Measurements from ENCODE around the gene NXPH4. TPM values are rescaled to one million over a fixed set of nuclear protein-coding genes. Genes with fewer than 3 reads are reported as not detected.

Gene NXPH4
- total RNA-seq, 1 experiment from 2014 or later: 2.8 TPM

- DNase-seq (ENCODE audit: low spot score): no peak
These were observed 32.5 kb upstream of the NXPH4 start for GRCh38 chr12:57183939-57184725.

GRCh38 chr12:57185403-57185802 is 31.2 kb upstream of the NXPH4 start:
- no peak for DNase-seq (ENCODE audit: low spot score)

GRCh38 chr12:57185906-57186508 is 30.6 kb upstream of the NXPH4 start:
- no peak for DNase-seq (ENCODE audit: low spot score)

GRCh38 chr12:57187222-57188089 is 29.1 kb upstream of the NXPH4 start:
- no peak for DNase-seq (ENCODE audit: low spot score)

- no peak for DNase-seq (ENCODE audit: low spot score)
These were observed 28.5 kb upstream of the NXPH4 start for GRCh38 chr12:57188090-57188425.

- DNase-seq (ENCODE audit: low spot score): no peak
These were observed 26.6 kb upstream of the NXPH4 start for GRCh38 chr12:57190037-57190436.

DNA sequence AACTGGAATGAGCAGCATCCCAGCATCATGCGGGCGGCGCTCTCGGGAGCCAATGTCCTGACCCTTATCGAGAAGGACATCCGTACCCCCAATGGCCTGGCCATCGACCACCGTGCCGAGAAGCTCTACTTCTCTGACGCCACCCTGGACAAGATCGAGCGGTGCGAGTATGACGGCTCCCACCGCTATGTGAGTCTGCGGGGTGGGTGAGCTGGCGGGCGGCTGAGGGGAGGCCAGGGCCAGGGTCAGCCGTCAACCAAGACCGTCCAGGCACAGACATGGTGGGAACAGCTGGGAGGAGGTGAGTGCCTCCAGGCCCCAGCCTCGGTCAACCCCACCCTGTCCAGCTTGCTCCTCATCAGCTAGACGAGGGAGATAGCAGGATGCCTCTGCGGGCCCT is 25.8 kb upstream of the NXPH4 start:
- no peak for DNase-seq (ENCODE audit: low spot score)

- no peak for DNase-seq (ENCODE audit: low spot score)
These were observed 25.2 kb upstream of the NXPH4 start for GRCh38 chr12:57191410-57191809.

DNA sequence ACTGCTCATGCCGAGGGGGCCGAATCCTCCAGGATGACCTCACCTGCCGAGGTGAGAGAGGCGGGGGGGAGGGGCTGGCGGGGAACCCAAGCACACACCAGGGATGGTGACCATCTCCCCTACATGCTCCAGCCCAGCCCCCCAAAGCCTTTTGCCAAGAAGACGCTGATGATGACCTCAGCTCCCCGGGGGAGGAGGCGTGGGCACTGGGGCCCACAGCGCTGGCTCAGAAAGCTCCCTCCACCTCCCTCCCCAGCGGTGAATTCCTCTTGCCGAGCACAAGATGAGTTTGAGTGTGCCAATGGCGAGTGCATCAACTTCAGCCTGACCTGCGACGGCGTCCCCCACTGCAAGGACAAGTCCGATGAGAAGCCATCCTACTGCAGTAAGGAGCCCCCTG is 23.7 kb upstream of the NXPH4 start:
- no peak for DNase-seq (ENCODE audit: low spot score)

DNA sequence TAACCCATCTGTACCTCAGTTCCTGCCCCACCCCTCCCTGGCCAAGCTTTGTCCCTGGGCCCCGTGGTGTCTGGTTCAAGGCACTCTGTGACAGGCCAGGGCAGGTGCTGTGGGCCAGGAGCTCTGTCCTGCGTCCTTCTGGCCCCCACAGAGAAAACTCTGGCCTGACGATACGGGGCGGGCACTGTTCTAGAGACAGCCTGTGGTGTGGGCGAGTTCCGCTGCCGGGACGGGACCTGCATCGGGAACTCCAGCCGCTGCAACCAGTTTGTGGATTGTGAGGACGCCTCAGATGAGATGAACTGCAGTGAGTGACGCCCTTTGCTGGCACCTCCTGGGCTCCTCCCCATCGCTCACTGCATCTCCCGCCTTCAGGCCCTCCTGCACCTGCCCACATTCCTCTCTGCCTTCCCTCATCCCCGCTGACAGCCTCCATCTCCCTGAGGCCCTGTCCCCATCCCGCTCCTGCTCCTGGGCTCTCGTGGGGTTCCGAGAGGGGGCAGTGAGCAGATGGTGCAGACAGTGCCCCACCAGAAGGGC is 22.8 kb upstream of the NXPH4 start:
- DNase-seq (ENCODE audit: low spot score): no peak

DNA sequence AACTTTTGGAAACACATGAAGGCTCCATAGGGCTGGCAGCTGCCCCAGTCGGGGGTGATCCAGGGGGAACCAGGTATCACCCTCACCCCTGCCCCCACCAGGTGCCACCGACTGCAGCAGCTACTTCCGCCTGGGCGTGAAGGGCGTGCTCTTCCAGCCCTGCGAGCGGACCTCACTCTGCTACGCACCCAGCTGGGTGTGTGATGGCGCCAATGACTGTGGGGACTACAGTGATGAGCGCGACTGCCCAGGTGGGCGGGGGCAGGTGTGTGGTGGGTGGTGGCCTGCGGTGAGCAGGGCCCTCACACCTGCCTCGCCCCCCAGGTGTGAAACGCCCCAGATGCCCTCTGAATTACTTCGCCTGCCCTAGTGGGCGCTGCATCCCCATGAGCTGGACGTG is 22.3 kb upstream of the NXPH4 start:
- DNase-seq (ENCODE audit: low spot score): no peak

DNA sequence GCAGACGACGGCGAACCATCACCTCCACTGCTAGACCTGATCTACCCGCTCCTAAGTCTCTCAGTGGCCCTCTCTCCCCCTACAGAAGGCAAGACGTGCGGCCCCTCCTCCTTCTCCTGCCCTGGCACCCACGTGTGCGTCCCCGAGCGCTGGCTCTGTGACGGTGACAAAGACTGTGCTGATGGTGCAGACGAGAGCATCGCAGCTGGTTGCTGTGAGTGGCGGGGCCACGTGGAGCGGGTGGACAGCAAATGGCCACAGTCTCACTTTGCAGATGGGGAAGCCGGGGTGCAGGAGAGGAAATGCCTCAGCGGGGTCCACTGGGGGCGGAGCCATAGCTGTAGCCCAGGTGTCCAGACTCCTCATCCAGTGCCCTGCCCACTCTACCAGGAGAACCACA is 21.4 kb upstream of the NXPH4 start:
- DNase-seq (ENCODE audit: low spot score): no peak

DNA sequence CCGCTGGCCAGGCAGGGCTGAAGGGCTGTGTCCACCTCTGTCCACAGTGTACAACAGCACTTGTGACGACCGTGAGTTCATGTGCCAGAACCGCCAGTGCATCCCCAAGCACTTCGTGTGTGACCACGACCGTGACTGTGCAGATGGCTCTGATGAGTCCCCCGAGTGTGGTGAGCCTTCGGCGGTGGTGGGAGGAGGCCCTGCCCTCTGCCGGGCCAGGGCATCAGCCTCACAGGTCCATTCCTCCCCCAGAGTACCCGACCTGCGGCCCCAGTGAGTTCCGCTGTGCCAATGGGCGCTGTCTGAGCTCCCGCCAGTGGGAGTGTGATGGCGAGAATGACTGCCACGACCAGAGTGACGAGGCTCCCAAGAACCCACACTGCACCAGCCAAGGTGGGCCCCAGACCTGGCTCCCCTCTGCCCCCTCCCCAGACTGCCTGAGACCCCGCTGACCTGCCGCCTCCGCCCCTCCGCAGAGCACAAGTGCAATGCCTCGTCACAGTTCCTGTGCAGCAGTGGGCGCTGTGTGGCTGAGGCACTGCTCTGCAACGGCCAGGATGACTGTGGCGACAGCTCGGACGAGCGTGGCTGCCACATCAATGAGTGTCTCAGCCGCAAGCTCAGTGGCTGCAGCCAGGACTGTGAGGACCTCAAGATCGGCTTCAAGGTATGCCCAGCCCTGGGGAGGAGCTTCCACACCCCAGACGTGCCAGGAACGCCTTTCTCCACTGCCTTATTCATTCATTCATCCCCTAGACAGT is 20.8 kb upstream of the NXPH4 start:
- DNase-seq (ENCODE audit: low spot score): no peak

DNA sequence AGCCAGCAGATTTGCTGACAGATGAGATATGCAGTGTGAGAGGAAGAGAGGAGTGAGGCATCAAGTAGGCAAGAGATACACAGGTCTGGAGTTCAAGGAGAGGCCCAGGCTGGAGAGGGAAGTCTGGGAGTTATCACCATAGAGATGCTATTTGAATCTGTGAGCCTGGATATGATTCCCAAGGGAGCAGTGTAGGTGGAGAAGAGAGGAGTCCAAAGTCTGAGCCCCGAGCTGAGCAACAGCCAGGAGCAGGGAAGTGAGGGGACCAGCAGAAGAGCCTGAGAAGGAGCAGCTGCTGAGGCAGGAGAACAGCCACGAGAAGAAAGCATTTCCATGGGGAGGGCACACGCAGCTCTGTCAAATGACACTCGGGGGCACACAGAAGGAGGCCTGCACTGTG is 20.2 kb upstream of the NXPH4 start:
- DNase-seq (ENCODE audit: low spot score): no peak

GRCh38 chr12:57196956-57197355 is 19.6 kb upstream of the NXPH4 start:
- no peak for DNase-seq (ENCODE audit: low spot score)

DNA sequence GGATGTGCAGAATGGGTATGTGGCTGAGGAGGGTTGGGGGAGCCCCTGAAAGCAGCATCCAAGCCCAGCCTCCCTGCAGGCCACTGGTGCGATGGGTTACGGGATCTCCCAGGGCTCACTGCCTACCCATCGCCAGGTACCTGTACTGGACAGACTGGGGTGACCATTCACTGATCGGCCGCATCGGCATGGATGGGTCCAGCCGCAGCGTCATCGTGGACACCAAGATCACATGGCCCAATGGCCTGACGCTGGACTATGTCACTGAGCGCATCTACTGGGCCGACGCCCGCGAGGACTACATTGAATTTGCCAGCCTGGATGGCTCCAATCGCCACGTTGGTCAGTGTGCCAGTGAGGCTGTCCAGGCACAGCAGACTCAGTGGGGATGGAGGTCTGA is 18.3 kb upstream of the NXPH4 start:
- DNase-seq (ENCODE audit: low spot score): no peak

DNA sequence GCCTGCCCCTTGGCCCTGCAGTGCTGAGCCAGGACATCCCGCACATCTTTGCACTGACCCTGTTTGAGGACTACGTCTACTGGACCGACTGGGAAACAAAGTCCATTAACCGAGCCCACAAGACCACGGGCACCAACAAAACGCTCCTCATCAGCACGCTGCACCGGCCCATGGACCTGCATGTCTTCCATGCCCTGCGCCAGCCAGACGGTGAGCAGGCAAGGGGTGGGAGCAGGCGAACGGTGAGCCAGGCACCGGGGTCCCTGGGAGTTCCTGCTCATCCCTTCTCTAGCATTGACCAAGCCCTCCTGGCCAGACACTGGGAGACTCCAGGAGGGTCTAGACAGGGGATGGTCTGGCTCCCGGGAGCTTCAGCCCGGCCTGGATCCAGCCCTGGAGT is 17.4 kb upstream of the NXPH4 start:
- DNase-seq (ENCODE audit: low spot score): no peak

GRCh38 chr12:57200497-57200896 is 16.1 kb upstream of the NXPH4 start:
- no peak for DNase-seq (ENCODE audit: low spot score)

- no peak for DNase-seq (ENCODE audit: low spot score)
These were observed 15.4 kb upstream of the NXPH4 start for GRCh38 chr12:57201219-57201618.

DNA sequence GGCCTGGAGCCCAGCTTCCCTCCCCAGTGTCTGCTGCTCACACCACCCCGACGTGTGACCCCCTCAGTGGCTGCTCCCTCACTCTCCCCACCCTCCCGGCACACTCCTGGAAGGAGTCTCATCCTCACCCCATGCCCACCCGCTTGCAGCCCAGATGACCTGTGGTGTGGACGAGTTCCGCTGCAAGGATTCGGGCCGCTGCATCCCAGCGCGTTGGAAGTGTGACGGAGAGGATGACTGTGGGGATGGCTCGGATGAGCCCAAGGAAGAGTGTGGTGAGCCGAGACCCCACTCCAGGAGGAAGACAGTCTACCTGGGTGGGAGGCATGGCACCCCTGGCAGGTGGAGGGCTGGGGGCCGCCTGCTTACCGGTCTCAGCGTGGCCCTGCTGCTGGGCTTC is 15.0 kb upstream of the NXPH4 start:
- DNase-seq (ENCODE audit: low spot score): no peak

DNA sequence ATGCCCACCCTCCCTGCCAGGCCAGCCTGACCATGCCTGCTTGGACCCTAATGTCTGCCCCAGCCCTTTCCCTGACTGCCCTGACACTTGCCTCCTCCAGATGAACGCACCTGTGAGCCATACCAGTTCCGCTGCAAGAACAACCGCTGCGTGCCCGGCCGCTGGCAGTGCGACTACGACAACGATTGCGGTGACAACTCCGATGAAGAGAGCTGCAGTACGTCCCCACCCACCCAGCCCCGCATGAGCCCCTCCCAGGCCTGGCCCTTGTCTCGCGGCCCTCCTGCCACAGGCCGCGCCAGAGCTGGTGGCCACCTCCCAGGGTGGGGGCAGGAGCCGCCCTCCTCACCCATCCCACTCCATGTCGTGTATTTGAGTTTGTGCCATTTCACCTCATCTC is 14.3 kb upstream of the NXPH4 start:
- no peak for DNase-seq (ENCODE audit: low spot score)

DNA sequence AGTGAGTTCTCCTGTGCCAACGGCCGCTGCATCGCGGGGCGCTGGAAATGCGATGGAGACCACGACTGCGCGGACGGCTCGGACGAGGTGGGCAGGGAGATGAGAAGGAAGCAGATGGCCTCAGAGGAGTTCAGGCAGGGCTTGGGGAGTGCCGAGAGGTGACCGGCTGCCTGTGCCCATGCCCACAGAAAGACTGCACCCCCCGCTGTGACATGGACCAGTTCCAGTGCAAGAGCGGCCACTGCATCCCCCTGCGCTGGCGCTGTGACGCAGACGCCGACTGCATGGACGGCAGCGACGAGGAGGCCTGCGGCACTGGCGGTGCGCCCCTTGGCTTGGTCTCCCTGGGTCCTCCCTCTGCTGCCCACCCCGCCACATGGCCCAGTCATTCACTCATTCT is 13.4 kb upstream of the NXPH4 start:
- no peak for DNase-seq (ENCODE audit: low spot score)
